ENCODE measurements around the gene STYXL2. TPM values are rescaled to one million over a fixed set of nuclear protein-coding genes. Genes with fewer than 3 reads are reported as not detected.

Gene STYXL2
- total RNA-seq, 2 experiments from 2014 or later: not detected

DNA sequence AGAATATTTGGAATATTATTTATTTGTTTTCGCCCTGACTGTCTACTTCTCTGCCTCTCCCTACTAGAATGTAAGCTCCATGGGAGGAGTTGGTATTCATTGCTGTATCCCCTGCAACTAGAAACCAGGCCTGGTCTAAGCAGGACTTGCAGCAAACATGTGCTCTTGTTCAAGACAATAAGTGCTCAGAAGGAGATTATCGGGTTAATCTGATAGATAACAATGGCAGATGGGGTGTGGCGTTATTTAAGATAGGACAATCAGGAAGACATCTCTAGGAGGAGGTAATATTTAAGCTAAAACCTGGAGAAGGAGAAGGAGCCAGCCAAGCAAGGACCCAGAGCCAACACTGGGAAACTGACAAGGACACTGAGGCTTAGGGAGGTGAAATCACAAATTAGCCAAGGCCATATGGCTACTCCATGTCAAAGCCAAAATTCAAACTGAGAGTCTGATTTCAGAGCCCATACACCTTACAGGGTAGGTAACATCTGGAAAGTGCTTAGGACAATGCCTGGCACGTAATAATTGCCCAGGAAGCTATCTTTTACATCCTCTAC lies 41.5 kb downstream of the STYXL2 start:
- H3K36me3 Mint-ChIP-seq (ENCODE audit: low read depth): no peaks in the 10 kb centered on the region
- no peak overlapping the region for H3K27ac Mint-ChIP-seq
- POLR2A ChIA-PET: no interaction called here

DNA sequence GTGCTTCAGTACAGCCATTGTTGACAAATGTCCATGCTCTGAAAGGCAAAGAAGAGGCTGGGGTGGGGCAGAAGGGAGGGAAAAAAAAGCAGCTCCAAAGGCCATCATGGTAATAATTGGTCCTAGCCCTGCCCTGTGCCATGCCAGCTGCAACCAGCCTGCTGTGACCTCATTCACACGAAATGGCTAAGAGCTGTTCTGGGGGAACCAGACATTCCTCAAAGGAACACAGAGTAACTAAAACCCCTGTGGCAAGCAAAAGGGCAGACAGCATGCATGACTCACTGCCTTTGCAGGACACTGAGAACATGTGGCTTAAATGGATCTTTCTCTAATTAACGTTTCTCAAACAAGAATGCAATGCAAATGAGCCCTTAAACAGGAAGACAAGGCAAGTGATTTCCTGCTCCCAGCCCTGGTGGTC lies 42.3 kb downstream of the STYXL2 start:
- no peaks in the 10 kb centered on the region for H3K4me1 Mint-ChIP-seq
- H3K27ac Mint-ChIP-seq: no peak overlapping the region
- ChIA-PET POLR2A (no interaction called here), CTCF (no interaction called here)
- H3K36me3 Mint-ChIP-seq (ENCODE audit: low read depth): no peaks in the 10 kb centered on the region
- H3K4me3 Mint-ChIP-seq: no peak overlapping the region
- H3K9me3 Mint-ChIP-seq: no peaks in the 10 kb centered on the region
- DNase-seq: no peak
- peaks cover 44% of the 10 kb centered on the region for H3K27me3 Mint-ChIP-seq

More for the DNA sequence above, 41.5 kb downstream of the STYXL2 start:
- DNase-seq: no peak
- H3K27me3 Mint-ChIP-seq: peaks cover 40% of the 10 kb centered on the region
- H3K9me3 Mint-ChIP-seq: no peaks in the 10 kb centered on the region
- no peaks in the 10 kb centered on the region for H3K4me1 Mint-ChIP-seq
- no peak overlapping the region for H3K4me3 Mint-ChIP-seq
- CTCF ChIA-PET: interaction anchor here (0.7 kb wide), 1 partner anchor 13 kb away, joined by 3 read pairs; no protein-coding TSS in a partner anchor

DNA sequence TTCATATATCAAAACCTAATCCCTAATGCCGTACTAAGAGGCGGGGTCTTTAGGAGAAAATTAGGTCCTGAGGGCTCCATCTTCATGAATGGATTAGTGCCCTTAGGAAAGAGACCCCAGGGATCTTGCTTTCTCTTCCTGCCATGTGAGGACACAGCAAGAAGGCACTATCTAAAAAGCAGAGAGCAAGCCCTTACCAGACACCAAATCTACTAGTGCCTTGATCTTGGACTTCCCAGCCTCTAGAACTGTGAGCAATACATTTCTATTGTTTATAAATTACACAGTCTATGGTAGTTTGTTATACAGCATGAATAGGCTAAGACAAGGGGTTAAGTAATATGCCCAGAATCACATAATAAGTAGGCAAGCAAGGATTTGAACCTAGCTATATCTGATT lies 42.9 kb downstream of the STYXL2 start:
- CTCF ChIA-PET: no interaction called here
- H3K27me3 Mint-ChIP-seq: peaks cover 45% of the 10 kb centered on the region

DNA sequence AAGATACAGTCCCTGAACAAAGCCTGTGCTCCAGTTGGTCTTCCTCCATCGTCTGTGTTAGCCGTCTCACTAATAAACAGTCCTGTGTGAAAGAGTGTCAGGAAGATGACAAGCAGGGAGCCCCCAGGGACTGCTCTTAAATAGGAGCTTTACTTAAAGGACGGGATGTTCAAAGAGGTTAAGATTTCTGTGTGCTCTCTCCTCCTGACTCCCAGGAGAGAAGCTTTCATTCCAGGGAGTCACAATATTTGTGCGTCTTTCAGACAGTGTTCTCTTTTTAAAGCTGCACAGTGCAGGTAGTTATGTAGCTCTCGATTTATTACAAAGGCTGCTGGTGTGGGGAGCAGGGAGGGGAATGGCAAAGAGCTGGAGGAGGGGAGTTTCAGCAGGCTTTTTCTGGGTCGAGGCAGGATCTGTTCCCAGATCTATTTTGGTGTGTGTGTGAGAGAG lies 43.5 kb downstream of the STYXL2 start:
- POLR2A ChIA-PET: no interaction called here
- no peak for DNase-seq
- no peak overlapping the region for H3K27ac Mint-ChIP-seq
- H3K36me3 Mint-ChIP-seq (ENCODE audit: low read depth): no peaks in the 10 kb centered on the region
- CTCF ChIA-PET: no interaction called here
- no peaks in the 10 kb centered on the region for H3K4me1 Mint-ChIP-seq
- no peaks in the 10 kb centered on the region for H3K9me3 Mint-ChIP-seq
- peaks cover 42% of the 10 kb centered on the region for H3K27me3 Mint-ChIP-seq
- no peak overlapping the region for H3K4me3 Mint-ChIP-seq

More for the DNA sequence above, 42.9 kb downstream of the STYXL2 start:
- POLR2A ChIA-PET: no interaction called here
- H3K9me3 Mint-ChIP-seq: no peaks in the 10 kb centered on the region
- no peak overlapping the region for H3K27ac Mint-ChIP-seq
- no peak for DNase-seq
- no peaks in the 10 kb centered on the region for H3K36me3 Mint-ChIP-seq (ENCODE audit: low read depth)
- no peaks in the 10 kb centered on the region for H3K4me1 Mint-ChIP-seq
- no peak overlapping the region for H3K4me3 Mint-ChIP-seq

DNA sequence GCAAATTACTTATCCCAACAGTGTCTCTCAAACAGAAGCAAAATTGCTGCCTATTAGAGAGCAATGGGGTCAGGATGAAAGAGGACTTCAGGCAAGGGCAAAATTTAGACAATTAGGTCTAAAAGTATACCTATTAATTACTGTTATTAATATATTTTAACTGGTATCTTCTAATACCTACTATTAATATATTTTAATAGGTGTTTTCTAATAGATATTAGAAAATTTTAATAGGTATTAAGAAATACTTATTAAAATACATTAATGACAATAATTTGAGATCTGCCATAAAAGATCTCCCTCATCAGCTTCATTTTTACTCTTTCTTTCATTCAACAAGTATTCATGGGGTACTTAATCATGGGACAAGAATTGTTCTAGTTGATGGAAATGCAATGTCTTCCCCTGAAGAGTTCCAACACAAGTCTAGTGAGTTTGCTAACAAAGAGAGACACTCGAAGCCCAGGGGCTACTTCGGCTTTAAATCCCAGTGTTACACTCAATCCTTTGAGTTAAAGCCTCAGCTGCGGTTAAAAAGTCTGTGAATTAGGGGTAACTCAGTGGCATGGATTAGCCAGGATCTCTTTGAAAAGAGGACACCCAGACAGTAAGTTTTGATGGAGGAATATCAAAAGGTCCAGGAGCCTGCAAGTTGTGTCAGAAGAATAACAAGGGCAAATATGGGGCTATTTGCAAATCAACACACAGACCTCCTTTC lies 44.1 kb downstream of the STYXL2 start:
- ChIA-PET CTCF (no interaction called here), POLR2A (no interaction called here)
- Mint-ChIP-seq H3K9me3 (no peaks in the 10 kb centered on the region), H3K36me3 (ENCODE audit: low read depth) (no peaks in the 10 kb centered on the region), H3K27ac (no peak overlapping the region), H3K27me3 (peaks cover 42% of the 10 kb centered on the region), H3K4me3 (no peak overlapping the region), H3K4me1 (no peaks in the 10 kb centered on the region)
- DNase-seq: no peak

DNA sequence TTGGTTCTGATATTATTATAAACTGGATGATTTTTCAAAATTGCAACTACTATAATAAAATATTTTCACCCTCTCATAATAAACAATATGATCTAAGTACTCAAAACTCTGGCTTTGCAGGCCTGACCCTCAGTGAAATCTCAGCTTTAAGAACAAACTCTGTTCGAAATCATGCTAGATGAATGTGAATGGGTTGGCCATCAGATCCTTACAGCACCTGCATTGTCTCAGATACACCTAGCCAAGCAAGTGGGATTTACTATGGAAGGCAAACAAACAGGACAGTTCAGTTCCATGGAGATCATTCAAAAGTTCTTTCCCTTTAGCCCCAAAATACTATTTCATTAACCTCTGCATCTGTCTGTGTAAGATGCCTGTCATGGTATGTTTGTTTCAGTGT lies 44.8 kb downstream of the STYXL2 start:
- Mint-ChIP-seq H3K4me3 (no peak overlapping the region), H3K36me3 (ENCODE audit: low read depth) (no peaks in the 10 kb centered on the region), H3K27ac (no peak overlapping the region), H3K9me3 (no peaks in the 10 kb centered on the region), H3K27me3 (peaks cover 40% of the 10 kb centered on the region), H3K4me1 (no peaks in the 10 kb centered on the region)
- DNase-seq: no peak
- ChIA-PET POLR2A (no interaction called here), CTCF (interaction anchor here (0.6 kb wide), 1 partner anchor 1231 kb away, joined by 3 read pairs; no protein-coding TSS in a partner anchor)

DNA sequence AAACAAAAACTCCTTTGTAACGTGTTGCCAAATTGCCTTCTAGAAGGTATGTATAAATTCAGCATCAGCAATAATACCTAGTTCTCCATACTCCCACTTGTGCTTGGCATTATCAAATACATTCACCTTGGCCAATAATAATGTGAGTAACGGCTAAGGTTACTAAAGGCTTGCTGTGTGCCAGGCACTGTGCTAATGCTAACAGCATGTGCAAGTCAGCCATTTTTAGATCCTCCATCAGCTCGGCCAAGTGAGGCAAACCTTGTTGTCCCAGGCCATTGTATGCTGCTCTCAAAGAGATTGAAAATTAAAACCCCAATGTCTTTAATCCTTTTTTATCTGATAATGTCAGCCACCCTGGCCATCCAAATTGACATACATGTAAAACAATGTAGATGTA lies 48.1 kb downstream of the STYXL2 start:
- DNase-seq: no peak
- Mint-ChIP-seq H3K4me1 (no peaks in the 10 kb centered on the region), H3K9me3 (no peaks in the 10 kb centered on the region), H3K27ac (no peak overlapping the region), H3K27me3 (peaks cover 41% of the 10 kb centered on the region), H3K4me3 (no peak overlapping the region), H3K36me3 (ENCODE audit: low read depth) (no peaks in the 10 kb centered on the region)
- ChIA-PET CTCF (no interaction called here), POLR2A (no interaction called here)

Other genes with a start within 250 kb of the STYXL2 start
- 10 to 100 TPM; 17.0 to 17.9 TPM for gene TADA1, start 217.8 kb upstream of the STYXL2 start, total RNA-seq
- 1 to 10 TPM; 9.3 to 9.8 TPM for gene ILDR2, start 118.5 kb upstream of the STYXL2 start, total RNA-seq
- gene MAEL, start 104.8 kb upstream of the STYXL2 start, total RNA-seq: under 1 TPM; 0.40 to 0.45 TPM
- under 1 TPM; 0.65 to 0.71 TPM for gene GPA33, start 3.7 kb upstream of the STYXL2 start, total RNA-seq
- gene POU2F1, start 126.8 kb downstream of the STYXL2 start, total RNA-seq: 10 to 100 TPM; 17.4 to 20.4 TPM